Measurements from ENCODE around the gene GRK2.

GRCh38 chr11:67256477-67257135, 9.7 kb upstream of the GRK2 start:
- no peak for TF ChIP-seq CTCF (conservative IDR thresholded peaks at IDR 0.05; ENCODE audit: low read depth, low read length)
- no peak for TF ChIP-seq EZH2 (IDR thresholded peaks at IDR 0.05; ENCODE audit: borderline replicate concordance, low read depth, low read length, poor library complexity, severe bottlenecking)

Data from A673 (cell line).